ENCODE results near the gene HGD. TPM values are rescaled to one million over a fixed set of nuclear protein-coding genes. Genes with fewer than 3 reads are reported as not detected.

HGD gene
- total and polyA plus RNA-seq, 2 donors (not counting 3 experiments of a cell fraction or from before 2014, with no cell fraction given) = 0.18 to 0.22 TPM

GRCh38 chr3:120683671-120684301, 1.7 kb upstream of the HGD start:
- POLR2A ChIA-PET = no interaction called here
- Histone ChIP-seq H3K79me2 (ENCODE audit: control insufficient read depth, insufficient read depth, low read length) (no peaks in the 10 kb centered on the region), H3K27ac (ENCODE audit: insufficient read depth, low read depth, low read length) (no peak overlapping the region), H4K20me1 (replicated peaks; ENCODE audit: control insufficient read depth, extremely low read depth, insufficient read depth, low read length) (no peaks in the 10 kb centered on the region), H3K4me2 (ENCODE audit: insufficient read depth, low read length) (no peak overlapping the region), H3K9me1 (replicated peaks; ENCODE audit: control insufficient read depth, extremely low read depth, insufficient read depth, low read length) (no peaks in the 10 kb centered on the region), H3K36me3 (ENCODE audit: control insufficient read depth in 2 of 2, extremely low read depth in 1 of 2, insufficient read depth in 2 of 2, low read length in 2 of 2) (no peaks in the 10 kb centered on the region), H3K27me3 (ENCODE audit: control insufficient read depth in 2 of 2, insufficient read depth in 2 of 2, low read length in 2 of 2) (no peaks in the 10 kb centered on the region), H3K9ac (replicated peaks; ENCODE audit: extremely low read depth, insufficient read depth, low read length) (no peak overlapping the region), H3K4me3 (replicated peaks in 1 of 3; ENCODE audit: insufficient read depth in 1 of 3, low read depth in 1 of 3, low read length in 3 of 3) (no peak overlapping the region), H3K4me1 (ENCODE audit: control insufficient read depth, extremely low read depth, insufficient read depth, low read length) (peaks cover 10% of the 10 kb centered on the region), H2AFZ (ENCODE audit: low read depth, low read length) (no peak overlapping the region), H3K9me3 (replicated peaks; ENCODE audit: control insufficient read depth, insufficient read depth, low read length) (no peaks in the 10 kb centered on the region)
- DNase-seq (ENCODE audit: low read depth, low spot score) (no peak), FAIRE-seq (no peak)
- TF ChIP-seq POLR2AphosphoS5 (IDR thresholded peaks at IDR 0.05; ENCODE audit: insufficient read depth, low read depth, low read length) (no peak), FOS (IDR thresholded peaks at IDR 0.05; ENCODE audit: borderline replicate concordance, insufficient read depth, low read length) (no peak), POLR2A (IDR thresholded peaks at IDR 0.05; ENCODE audit: low read depth, low read length) (no peak)
- TF ChIP-seq, protein P1, sequence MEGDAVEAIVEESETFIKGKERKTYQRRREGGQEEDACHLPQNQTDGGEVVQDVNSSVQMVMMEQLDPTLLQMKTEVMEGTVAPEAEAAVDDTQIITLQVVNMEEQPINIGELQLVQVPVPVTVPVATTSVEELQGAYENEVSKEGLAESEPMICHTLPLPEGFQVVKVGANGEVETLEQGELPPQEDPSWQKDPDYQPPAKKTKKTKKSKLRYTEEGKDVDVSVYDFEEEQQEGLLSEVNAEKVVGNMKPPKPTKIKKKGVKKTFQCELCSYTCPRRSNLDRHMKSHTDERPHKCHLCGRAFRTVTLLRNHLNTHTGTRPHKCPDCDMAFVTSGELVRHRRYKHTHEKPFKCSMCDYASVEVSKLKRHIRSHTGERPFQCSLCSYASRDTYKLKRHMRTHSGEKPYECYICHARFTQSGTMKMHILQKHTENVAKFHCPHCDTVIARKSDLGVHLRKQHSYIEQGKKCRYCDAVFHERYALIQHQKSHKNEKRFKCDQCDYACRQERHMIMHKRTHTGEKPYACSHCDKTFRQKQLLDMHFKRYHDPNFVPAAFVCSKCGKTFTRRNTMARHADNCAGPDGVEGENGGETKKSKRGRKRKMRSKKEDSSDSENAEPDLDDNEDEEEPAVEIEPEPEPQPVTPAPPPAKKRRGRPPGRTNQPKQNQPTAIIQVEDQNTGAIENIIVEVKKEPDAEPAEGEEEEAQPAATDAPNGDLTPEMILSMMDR (IDR thresholded peaks at IDR 0.05; ENCODE audit: extremely low read depth in 1 of 2, insufficient read depth in 1 of 2, low read depth in 1 of 2, low read length in 2 of 2) = no peak
- CTCF ChIA-PET = interaction anchor here (1.4 kb wide), 1 partner anchor 111 kb away, joined by 5 read pairs; no protein-coding TSS in a partner anchor
- intact Hi-C loops (cut with micrococcal nuclease) = no loop called here
- dilution Hi-C loops (cut with MboI; ENCODE audit: extremely low pct_ligation_motif_present, low sequenced_read_pairs) = no loop called here
- no TSS peak for BruUV-seq (replicated peaks)

- FAIRE-seq (no peak), DNase-seq (ENCODE audit: low read depth, low spot score) (no peak)
- no TSS peak for BruUV-seq (replicated peaks)
- ChIA-PET POLR2A (no interaction called here), CTCF (no interaction called here)
- intact Hi-C loops (cut with micrococcal nuclease) = no loop called here
- dilution Hi-C loops (cut with MboI; ENCODE audit: extremely low pct_ligation_motif_present, low sequenced_read_pairs) = no loop called here
- H3K9ac ChIP-seq (replicated peaks; ENCODE audit: extremely low read depth, insufficient read depth, low read length) = no peak overlapping the region
- H3K79me2 ChIP-seq (ENCODE audit: control insufficient read depth, insufficient read depth, low read length) = no peaks in the 10 kb centered on the region
- H4K20me1 ChIP-seq (replicated peaks; ENCODE audit: control insufficient read depth, extremely low read depth, insufficient read depth, low read length) = no peaks in the 10 kb centered on the region
- H3K9me1 ChIP-seq (replicated peaks; ENCODE audit: control insufficient read depth, extremely low read depth, insufficient read depth, low read length) = no peaks in the 10 kb centered on the region
- H3K27ac ChIP-seq (ENCODE audit: insufficient read depth, low read depth, low read length) = no peak overlapping the region
- TF ChIP-seq POLR2AphosphoS5 (IDR thresholded peaks at IDR 0.05; ENCODE audit: insufficient read depth, low read depth, low read length) = no peak
- no peak for TF ChIP-seq FOS (IDR thresholded peaks at IDR 0.05; ENCODE audit: borderline replicate concordance, insufficient read depth, low read length)
- TF ChIP-seq, protein P1 (IDR thresholded peaks at IDR 0.05; ENCODE audit: extremely low read depth in 1 of 2, insufficient read depth in 1 of 2, low read depth in 1 of 2, low read length in 2 of 2) = no peak
- TF ChIP-seq EZH2 (IDR thresholded peaks at IDR 0.05; ENCODE audit: borderline replicate concordance, low read depth, low read length, severe bottlenecking) = no peak
- TF ChIP-seq POLR2A (IDR thresholded peaks at IDR 0.05; ENCODE audit: low read depth, low read length) = no peak
- TF ChIP-seq MYC (IDR thresholded peaks at IDR 0.05; ENCODE audit: low read depth, low read length) = no peak
- no peak for TF ChIP-seq GATA2 (IDR thresholded peaks at IDR 0.05; ENCODE audit: insufficient read depth, insufficient read length, low read depth, low read length)
- no peak for TF ChIP-seq MAX (IDR thresholded peaks at IDR 0.05; ENCODE audit: insufficient read depth, insufficient read length)
- no peak for TF ChIP-seq JUN (IDR thresholded peaks at IDR 0.05; ENCODE audit: borderline replicate concordance, insufficient read depth, insufficient read length, low read depth)
- H3K36me3 ChIP-seq (ENCODE audit: control insufficient read depth in 2 of 2, extremely low read depth in 1 of 2, insufficient read depth in 2 of 2, low read length in 2 of 2) = no peaks in the 10 kb centered on the region
- no peaks in the 10 kb centered on the region for H3K27me3 ChIP-seq (ENCODE audit: control insufficient read depth in 2 of 2, insufficient read depth in 2 of 2, low read length in 2 of 2)
- H3K4me2 ChIP-seq (ENCODE audit: insufficient read depth, low read length) = no peak overlapping the region
- H2AFZ ChIP-seq (ENCODE audit: low read depth, low read length) = no peak overlapping the region
- H3K9me3 ChIP-seq (replicated peaks; ENCODE audit: control insufficient read depth, insufficient read depth, low read length) = no peaks in the 10 kb centered on the region
- H3K4me1 ChIP-seq (ENCODE audit: control insufficient read depth, extremely low read depth, insufficient read depth, low read length) = peaks cover 15% of the 10 kb centered on the region
- H3K4me3 ChIP-seq (replicated peaks in 1 of 3; ENCODE audit: insufficient read depth in 1 of 3, low read depth in 1 of 3, low read length in 3 of 3) = no peak overlapping the region
These were observed 1.2 kb upstream of the HGD start for GRCh38 chr3:120683213-120683612.
